Neural progenitor cell (in vitro differentiated cells): ENCODE data around the gene CDC25B.
A peak's percentile ranks its signal among the peaks of the same experiment; 100 is the strongest.

Source experiments
- EZH2phosphoT487 ChIP-seq: fragments of 200-600 bp; sonication (generic); IDR thresholded peaks from 2 replicates; pipeline ENCODE4 v1.6.1; 2017; ENCODE audit warnings: antibody characterized with exemption
- TF ChIP-seq, protein P1 (sequence below): fragments of 200-600 bp; sonication (generic); IDR thresholded peaks from 2 replicates; pipeline ENCODE4 v1.5.1; 2017; ENCODE audit warnings: antibody characterized with exemption, mild to moderate bottlenecking

- TF ChIP-seq, protein P1, sequence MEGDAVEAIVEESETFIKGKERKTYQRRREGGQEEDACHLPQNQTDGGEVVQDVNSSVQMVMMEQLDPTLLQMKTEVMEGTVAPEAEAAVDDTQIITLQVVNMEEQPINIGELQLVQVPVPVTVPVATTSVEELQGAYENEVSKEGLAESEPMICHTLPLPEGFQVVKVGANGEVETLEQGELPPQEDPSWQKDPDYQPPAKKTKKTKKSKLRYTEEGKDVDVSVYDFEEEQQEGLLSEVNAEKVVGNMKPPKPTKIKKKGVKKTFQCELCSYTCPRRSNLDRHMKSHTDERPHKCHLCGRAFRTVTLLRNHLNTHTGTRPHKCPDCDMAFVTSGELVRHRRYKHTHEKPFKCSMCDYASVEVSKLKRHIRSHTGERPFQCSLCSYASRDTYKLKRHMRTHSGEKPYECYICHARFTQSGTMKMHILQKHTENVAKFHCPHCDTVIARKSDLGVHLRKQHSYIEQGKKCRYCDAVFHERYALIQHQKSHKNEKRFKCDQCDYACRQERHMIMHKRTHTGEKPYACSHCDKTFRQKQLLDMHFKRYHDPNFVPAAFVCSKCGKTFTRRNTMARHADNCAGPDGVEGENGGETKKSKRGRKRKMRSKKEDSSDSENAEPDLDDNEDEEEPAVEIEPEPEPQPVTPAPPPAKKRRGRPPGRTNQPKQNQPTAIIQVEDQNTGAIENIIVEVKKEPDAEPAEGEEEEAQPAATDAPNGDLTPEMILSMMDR: peak; percentile 90
- peak; percentile 59 for TF ChIP-seq EZH2phosphoT487
These were observed 46.2 kb upstream of the CDC25B start for GRCh38 chr20:3749689-3750531.
